GM18519 (cell line): ENCODE results near the gene NXPH3.
"Not testable (repeated sequence)": the region's sequence is repeated elsewhere in the genome, so short reads cannot be mapped to it uniquely, and the experiment has no call there.

ENCODE experiments used
- ATAC-seq: cut with Tn5 transposase; IDR thresholded peaks from one replicate; pipeline ENCODE4 v1.9.1; 2021; ENCODE audit warnings: mild to moderate bottlenecking, moderate library complexity; ENCODE audit not compliant: unreplicated experiment, low FRiP score

Gene NXPH3

DNA sequence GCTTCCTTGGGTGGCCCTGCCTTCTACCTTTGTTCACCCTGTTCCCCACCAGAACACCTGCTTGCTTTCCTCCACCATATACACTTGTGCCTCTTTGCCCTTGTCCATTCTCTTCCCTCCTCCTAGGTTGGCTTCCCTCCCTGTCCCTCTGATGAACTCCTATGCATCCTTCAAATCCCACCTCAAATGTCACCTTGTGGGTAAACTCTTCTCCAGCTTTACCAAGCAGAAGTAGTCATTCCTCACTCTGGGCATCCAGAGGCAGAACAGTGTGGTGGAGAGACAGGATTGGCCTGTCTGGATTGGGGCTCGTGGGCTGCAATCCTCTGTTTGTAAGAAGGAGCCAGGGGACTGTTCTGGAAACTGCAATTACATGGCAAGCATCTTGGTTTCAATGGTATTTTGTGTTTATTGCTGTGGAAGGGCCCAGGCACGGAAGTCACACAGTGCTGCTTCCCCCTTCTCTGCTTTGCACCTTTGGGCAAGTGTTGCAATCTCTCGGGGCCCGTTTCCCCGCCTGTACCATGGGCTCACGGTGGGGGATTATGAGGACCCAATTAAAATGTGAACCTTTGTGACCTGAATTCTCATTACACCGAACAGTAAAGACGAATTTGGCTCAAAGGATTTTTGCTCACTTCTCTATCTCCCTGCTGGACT lies 21.9 kb upstream of the NXPH3 start:
- ATAC-seq: no peak

DNA sequence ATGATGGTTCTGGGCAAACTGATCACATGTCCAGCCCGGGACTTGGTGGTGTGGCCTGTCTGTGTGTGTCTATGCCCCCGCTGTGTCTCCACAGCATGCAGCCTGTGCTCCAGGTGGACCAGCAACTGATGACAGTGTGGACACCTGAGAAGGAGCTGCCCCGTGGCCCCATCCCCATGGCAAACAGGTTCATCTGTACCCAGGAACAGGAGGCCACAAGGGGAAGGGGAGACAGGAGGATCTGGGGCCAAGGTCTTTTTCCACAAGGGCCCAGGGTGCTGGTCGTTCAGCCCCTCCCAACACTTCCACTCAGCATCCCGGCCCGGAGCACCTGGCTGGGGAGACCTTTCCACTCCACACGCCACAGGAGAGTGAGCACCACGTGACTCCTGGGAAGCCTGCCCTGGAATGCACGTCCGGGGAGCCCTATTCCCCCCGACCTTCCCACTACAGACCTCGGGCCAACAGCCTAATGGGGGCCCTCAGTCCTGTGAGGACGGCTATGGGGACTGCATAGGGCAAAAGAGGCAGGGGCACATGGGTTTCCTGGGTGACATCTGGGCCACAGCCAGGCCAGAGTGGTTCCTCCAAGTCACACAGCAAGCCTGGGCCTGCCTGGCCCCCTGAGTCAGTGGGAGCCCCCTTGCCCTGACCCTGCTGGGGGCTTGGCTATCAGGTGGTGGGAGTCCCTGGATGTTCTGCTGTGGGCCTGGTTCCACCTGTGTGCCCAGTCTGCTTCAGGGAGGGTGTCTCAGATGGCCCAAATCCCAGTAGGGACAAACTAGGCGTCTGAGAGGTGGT lies 20.8 kb upstream of the NXPH3 start:
- ATAC-seq: no peak

DNA sequence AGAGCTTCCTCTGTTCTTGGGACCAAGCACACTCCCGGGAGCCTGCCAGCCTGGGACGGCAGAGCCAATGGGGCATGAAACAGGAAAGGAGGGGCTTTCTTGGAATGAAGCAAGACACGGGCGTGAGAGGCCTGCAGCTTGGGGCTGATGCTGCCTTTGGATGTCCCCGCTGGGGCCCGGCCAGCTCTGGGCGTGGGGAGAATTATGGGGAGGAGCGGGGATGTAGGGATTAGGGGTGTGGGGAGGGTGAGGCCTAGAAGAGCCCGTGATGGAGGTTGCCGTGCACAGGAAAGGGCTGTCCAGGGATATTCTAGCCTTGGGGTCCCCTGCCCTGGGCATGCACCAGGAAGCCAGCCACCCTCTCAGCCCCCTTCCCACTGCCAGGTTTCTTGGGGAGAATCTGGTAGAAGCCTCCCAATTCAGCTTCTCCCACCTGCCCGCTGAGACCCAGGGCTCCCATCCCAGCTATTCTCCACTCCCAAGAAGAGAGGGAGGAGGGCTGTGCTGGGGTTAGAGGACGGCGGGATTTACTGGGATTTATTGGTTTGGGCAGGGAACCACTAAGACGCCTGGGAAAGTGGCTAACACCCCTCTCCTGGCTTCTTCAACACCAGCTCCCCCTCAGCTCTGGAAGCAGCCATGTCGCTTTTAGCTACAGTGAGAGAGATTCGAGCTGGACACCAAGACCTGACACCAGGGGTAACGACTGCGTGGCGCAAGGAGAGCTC lies 20.0 kb upstream of the NXPH3 start:
- no peak for ATAC-seq

DNA sequence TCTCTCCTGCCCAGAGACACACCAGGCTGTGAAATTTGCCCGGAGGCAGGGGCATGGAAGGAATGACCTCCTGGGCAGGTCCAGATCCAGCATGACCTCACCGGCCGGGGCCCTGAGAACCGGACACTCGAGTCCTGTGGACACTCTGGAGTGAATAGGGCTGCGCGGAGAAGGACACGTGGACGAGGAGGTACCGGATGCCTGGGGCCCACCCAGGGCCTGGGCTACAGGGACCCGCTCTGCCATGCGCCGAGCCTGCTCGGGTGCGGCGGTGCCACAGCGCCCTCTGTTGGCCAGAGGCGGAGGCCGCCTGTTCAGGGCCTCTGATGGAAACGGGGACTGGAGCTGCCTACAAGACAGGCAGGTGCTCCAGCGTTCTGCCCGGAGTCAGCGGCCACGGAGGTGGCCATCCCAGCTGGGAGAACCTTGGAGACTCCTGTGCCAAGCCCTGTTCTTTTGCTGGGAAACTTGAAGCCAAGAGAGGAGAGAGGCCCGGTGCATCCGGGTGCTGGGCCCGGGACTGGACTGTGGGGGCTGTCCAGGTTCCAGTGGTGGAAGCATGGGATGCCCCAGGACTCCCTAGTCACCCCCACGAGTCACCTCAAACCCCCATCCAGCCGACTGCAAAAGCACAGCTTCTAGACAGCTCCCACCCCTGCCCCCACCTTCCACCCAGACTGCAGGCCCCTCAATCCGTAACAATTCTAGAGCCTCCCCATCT lies 19.3 kb upstream of the NXPH3 start:
- ATAC-seq: no peak

DNA sequence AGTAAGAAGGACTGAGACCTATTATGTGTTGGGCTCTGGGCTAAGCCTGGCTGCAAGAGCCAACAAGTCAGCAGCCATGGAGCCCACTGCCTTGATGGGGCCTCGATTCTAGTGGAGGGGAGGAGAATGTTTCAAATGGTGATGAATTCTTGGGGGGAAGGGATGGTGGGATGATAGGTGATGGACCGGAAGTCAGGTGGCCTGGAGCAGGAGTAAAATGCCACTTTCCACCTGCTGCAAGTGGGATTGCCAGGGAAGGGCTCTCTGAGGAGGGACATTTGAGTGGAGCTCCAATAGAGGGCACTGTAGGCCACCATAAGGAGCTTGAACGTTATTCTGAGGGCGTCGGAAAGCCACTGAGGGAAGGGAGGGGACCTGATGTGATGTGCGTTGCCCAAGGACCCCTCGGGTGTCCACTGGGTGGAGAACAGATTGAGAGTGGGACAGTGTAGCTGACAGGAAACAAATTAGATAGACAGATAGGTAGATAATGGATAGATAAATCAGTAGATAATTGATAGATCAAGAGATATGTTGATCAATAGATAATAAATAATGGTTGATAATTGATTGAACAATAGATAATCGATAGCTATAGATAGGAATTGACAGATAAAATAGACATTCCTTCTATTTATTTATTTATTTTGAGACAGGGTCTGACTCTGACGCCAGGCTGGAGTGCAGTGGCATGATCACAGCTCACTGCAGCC lies 18.2 kb upstream of the NXPH3 start:
- no peak for ATAC-seq

DNA sequence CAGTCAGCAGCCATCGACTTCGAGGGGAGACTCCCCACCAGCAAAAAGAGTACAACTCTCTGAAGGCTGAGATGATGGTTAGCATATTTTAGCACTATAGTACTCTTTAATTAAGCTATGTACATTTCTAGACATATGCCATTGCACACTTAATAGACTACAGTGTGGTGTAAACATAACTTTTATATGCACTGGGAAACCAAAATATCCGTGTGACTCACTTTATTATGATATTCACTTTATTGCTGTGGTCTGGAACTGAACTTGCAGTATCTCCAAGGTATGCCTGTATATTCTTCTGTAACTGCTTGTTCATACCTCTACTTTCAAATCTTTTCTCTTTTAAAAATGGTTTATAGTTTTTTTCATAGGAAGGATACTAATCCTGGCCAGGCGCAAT lies 11.0 kb upstream of the NXPH3 start:
- no peak for ATAC-seq

DNA sequence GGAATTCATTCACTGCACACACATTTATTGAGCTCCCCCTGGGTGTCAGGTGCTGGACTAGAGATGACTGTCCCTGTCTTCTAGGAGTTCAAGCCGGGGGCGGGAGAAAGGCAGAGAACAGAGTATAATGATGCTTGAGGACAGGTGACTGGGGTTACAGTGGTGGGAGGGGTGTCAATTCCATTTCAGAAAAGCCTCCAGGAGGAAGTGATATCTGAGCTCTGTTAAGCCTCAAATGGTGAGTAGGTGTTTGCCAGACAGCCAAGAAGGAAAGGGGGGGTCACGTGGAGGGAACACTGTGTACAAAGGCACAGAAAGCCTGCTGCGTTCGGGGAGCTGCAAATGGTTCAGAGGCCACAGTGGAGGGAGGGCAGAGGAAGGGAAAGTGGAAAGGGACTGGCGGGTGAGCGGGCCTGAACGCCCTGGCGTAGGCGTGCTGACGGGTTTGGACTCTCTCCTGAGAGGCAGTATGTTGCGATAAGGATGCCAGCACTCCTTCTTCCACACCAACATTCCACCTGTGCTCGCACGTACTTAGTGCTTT lies 9.7 kb upstream of the NXPH3 start:
- no peak for ATAC-seq

DNA sequence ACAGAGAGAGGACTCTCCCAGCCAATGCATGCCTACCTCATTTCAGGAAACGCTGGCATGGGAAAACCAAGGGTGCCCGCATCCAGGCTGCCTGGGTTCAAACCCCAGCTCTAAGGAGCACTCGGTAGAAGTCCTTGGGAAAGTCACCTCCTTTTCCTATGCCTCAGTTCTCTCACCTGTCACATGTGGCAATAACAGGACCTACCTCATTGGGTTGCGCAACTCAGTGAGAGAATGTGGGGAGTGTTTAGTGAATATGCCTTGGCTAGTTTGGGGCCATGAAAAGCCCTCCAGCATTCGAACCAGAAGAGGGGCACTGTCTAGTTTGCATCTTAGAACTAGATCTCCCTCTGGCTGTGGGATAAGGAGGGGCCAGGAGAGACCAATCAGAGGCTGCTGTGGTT lies 9.0 kb upstream of the NXPH3 start:
- ATAC-seq: no peak

DNA sequence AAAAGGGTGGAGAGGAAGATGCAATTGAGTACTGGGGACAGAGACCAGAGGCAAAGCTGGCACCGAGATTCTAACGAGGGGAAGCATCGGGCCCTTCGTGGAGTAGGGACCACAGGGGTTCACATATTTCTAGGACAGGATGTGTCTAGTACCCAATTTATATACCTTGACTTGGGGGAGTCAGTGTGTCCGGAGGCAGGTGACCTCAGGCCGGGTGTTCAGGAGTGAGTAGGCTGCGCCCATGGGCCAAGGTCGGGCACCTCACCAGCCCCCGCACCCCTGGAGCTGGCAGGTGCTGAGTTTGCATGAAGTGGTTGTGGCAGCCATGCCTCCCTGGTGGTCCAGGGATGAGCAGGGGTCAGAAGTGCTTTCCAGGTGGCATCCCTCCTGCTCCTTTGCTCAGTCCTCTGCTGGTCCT lies 8.6 kb upstream of the NXPH3 start:
- no peak for ATAC-seq

DNA sequence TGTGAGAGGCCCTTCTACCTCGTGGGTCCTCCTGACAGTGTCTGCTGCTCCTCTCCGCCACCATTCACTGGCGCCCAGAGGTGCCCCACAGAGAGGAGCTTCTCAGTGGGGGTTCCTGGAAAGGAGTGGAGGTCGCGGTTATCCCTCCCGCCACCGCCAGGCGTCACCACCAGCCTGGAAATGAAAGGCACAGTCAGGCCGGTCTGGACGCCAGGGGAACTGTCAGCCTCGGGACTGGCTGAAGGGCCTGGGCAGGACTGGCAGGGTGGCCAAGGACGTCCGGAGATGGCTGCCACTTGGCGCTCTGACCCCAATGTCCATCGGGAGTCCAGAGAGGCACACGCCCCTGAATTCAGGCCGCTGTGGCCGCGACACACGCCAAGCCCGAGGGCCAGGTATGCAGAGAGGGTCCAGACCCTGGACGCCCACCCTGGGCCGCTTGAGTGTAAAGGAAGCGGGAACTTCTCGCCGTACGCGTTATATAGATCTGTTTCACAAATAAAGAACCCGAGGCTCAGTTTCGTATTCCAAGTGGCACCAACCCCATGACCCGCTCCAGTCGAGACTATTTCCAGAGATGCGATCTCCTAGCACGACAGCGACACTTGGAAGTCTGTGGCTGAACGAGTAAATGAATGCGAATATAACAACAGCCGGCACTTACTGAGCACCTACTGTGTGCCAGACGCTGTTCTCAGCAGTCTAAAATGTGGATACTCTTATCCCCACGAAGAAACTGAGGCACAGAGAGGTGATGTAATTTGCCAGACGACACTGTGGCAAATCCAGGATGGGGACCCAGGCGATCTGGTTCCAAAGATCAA lies 7.6 kb upstream of the NXPH3 start:
- no peak for ATAC-seq

DNA sequence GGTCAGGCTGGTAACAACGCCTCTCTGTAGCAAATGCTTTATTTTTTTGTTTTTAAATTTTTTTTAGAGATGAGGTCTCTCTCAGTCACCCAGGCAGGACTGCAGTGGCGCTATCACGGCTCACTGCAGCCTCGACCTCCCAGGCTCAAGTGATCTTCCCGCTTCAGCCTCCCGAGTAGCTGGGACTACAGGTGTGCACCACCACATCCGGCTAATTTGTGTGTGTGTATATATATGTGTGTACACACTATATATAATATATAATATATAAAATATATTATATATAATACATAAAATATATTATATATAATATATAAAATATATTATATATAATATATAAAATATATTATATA lies 7.0 kb upstream of the NXPH3 start:
- ATAC-seq: not testable (repeated sequence)

DNA sequence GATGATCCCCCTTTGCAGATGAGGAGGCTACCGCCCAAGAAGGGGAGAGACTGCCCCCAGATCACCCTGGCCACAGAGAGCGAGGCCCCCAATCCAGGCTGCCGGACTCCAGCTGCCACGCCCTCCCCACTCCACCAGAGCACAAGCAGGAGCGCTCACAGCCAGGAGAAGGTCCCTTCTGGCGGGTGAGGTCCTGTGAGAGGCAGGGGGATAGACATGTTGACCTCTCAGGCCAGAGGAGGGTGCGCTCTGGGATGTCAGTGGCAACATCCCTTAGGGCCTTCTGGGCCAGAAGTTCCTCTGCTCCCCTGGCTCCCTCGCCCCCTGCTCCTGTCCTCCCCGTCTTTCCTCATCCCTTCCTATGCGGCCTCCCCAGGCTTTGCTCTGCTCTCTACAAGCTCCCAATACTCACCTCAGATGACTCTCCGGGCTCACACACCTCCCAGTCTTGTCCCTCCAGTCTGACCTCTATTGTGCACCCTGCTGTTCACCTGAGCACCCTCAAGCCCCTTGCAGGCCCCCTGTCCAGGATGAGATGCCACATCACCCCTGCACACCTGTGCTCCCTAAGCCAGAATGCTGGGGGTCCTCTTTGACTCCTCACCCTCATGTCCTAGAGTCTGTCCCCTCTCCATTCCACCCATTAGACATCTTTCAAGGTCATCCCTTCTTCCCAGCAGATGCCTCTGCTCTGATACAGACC lies 5.0 kb upstream of the NXPH3 start:
- no peak for ATAC-seq

DNA sequence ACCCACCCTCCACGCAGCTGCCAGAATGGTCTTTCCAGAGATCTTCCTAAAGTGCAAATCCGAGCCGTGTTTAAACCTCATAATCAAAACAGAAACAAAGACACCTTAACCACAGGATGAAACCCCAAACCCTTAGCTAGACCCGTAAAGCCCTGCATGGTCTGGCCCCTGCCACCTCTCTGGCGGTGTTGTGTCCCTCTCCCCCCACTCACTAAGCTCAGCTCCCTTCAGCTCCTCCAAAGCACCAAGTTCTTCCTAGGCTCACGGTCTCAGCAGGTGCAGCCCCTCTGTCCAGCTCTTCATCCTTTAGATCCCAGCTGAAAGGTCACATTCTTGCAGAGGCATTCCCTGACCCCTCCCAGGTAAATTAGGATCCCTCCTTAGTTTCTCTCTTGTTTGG lies 4.4 kb upstream of the NXPH3 start:
- ATAC-seq: no peak

DNA sequence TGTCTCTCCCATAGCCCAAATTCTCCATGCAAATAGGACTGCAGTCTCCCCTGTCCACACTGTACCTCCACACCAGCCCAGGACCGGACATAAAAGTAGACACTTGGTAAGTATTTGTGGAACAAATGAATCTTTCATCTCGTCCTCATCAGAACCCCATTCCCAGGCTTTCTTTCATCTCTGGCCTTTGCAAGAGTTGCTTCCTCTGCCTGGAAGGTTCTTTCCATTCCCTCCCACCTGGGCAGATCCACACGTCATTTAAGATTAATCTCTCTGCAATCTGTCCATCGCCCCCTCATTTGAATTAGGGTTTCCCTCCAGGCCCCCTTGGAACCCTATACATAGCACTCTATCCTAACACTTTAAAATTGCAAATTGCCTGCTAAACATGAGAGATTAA lies 3.9 kb upstream of the NXPH3 start:
- no peak for ATAC-seq

DNA sequence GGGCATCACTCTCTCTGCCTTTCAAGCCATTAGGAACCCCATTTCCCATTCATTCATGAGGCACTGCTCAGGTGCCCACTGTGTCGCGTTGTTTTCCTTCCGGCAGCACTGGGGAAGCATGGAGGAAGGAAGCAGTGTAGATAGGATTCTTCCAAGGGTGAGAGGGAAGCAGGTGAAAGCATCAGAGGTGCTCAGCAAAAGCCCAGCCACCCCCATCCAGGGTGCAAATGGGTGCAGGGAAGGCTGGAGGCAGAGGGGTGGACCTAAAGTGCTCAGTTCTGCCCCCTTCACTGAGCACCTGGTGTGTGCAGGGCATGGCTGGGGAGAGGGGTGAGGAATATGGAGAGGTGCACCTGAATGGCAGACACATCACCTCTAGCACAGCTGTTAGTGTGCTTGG lies 3.4 kb upstream of the NXPH3 start:
- no peak for ATAC-seq

DNA sequence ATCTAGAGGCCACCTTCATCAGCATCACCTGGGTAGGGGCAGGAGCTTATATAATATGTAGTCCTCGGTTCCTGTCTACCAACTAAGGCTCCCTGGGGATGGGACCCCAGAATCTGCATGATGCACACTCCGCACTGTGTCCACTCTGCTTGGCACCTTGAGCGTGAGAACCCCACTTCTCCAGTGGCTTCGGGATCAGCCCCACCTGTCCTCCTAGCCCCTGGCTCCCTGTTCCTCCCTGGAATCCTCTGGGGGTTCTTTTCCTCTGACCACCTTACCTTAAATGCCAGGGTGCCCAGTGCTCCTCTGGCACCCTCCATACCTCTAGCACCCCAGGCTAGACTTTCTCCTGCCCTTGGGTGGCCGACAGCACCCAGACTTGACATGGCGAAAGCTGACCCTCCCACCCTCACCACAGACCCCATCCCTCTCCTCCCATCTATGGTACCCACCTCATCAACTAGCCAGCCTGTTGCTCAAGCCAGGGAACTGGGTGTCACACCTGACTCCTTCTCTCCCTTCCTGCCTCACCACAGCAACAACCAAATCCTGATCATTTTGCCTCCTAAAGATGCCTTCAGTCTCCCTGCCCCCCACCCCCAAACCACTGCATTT lies 2.8 kb upstream of the NXPH3 start:
- ATAC-seq: no peak

DNA sequence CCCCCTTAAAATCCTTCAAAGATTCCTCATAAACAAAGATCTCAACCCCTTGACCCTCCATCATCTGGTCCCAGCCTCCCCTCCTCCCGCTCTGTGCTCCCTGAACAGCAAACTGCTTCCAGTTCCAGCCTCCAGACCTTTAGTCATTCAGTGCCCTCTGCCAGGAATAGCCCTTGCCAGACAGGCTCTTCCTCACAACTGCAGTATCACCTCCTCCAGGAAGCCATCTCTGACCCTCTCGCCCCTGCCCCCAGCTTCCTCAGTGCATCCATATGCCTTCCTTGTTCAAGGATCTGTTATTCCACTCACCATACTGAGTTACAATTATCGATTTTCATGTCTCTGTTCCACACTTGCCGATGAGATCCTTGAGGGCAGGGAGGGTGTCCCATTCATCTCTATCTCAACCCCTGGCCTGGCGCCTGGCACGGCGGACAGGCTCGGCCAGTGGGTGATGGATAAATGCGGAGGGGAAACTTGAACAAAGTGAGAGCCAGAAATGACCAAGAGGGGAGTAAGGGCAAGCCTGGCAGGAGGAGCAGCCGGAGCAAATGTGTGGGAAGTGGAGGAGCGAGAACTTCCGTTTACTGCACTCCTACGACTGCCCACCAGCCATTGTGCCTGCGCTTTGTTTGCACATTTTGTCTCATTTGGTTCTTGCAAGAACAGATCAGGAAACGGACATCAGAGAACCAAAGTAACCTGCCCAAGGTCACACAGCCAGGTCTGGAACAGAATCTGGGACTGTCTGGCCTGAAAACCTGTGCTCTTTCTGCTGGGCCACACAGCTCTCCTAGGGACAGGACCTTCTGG lies 2.0 kb upstream of the NXPH3 start:
- no peak for ATAC-seq
